GM21367 (cell line): ENCODE measurements around the gene TAF1B.

Source experiments
- ATAC-seq: cut with Tn5 transposase; IDR thresholded peaks from one replicate; pipeline ENCODE4 v1.9.1; 2021; ENCODE audit not compliant: unreplicated experiment

TAF1B gene

GRCh38 chr2:9961013-9961412 lies 117.7 kb downstream of the TAF1B start:
- no peak for ATAC-seq

- ATAC-seq, result no peak
These were observed 121.2 kb downstream of the TAF1B start for GRCh38 chr2:9964334-9964980.

GRCh38 chr2:9965119-9965822 lies 122.0 kb downstream of the TAF1B start:
- ATAC-seq, result no peak

GRCh38 chr2:9966491-9967022 lies 123.3 kb downstream of the TAF1B start:
- no peak for ATAC-seq

GRCh38 chr2:9967053-9967775 lies 123.9 kb downstream of the TAF1B start:
- ATAC-seq, result peak; percentile 52

GRCh38 chr2:9968553-9969497 lies 125.6 kb downstream of the TAF1B start:
- no peak for ATAC-seq

GRCh38 chr2:9970200-9971044 lies 127.1 kb downstream of the TAF1B start:
- no peak for ATAC-seq

- ATAC-seq, result no peak
These were observed 128.0 kb downstream of the TAF1B start for GRCh38 chr2:9971105-9971818.

GRCh38 chr2:9971890-9972289 lies 128.6 kb downstream of the TAF1B start:
- ATAC-seq, result no peak

- no peak for ATAC-seq
These were observed 129.6 kb downstream of the TAF1B start for GRCh38 chr2:9972621-9973479.

GRCh38 chr2:9973690-9974089 lies 130.4 kb downstream of the TAF1B start:
- ATAC-seq, result no peak

- ATAC-seq, result no peak
These were observed 131.1 kb downstream of the TAF1B start for GRCh38 chr2:9974343-9974742.

GRCh38 chr2:9975328-9975727 lies 132.1 kb downstream of the TAF1B start:
- no peak for ATAC-seq

GRCh38 chr2:9975805-9976447 lies 132.7 kb downstream of the TAF1B start:
- no peak for ATAC-seq

GRCh38 chr2:9979977-9980376 lies 136.7 kb downstream of the TAF1B start:
- ATAC-seq, result no peak

GRCh38 chr2:9980520-9980919 lies 137.2 kb downstream of the TAF1B start:
- no peak for ATAC-seq

GRCh38 chr2:9981655-9982054 lies 138.4 kb downstream of the TAF1B start:
- no peak for ATAC-seq

GRCh38 chr2:9982248-9982647 lies 139.0 kb downstream of the TAF1B start:
- no peak for ATAC-seq
